Measurements from ENCODE around the gene ANKRD13C.

The ANKRD13C gene

GRCh38 chr1:70295749-70296148 lies 58.8 kb downstream of the ANKRD13C start:
- DNase-seq (ENCODE audit: low read depth in 2 of 2) = no peak

GRCh38 chr1:70293186-70293843 lies 61.2 kb downstream of the ANKRD13C start:
- no peak for DNase-seq (ENCODE audit: low read depth in 2 of 2)

- no peak for DNase-seq (ENCODE audit: low read depth in 2 of 2)
These were observed 64.3 kb downstream of the ANKRD13C start for GRCh38 chr1:70290218-70290617.

- no peak for DNase-seq (ENCODE audit: low read depth in 2 of 2)
These were observed 66.4 kb downstream of the ANKRD13C start for GRCh38 chr1:70288166-70288565.

GRCh38 chr1:70286453-70286852 lies 68.1 kb downstream of the ANKRD13C start:
- DNase-seq (ENCODE audit: low read depth in 2 of 2) = no peak

- no peak for DNase-seq (ENCODE audit: low read depth in 2 of 2)
These were observed 70.2 kb downstream of the ANKRD13C start for GRCh38 chr1:70284366-70284765.

- DNase-seq (ENCODE audit: low read depth in 2 of 2) = no peak
These were observed 75.8 kb downstream of the ANKRD13C start for GRCh38 chr1:70278710-70279109.

GRCh38 chr1:70277875-70278274 lies 76.6 kb downstream of the ANKRD13C start:
- DNase-seq (ENCODE audit: low read depth in 2 of 2) = no peak

GRCh38 chr1:70265946-70266345 lies 88.6 kb downstream of the ANKRD13C start:
- DNase-seq (ENCODE audit: low read depth in 2 of 2) = no peak

GRCh38 chr1:70264839-70265238 lies 89.7 kb downstream of the ANKRD13C start:
- DNase-seq (ENCODE audit: low read depth in 2 of 2) = no peak

- no peak for DNase-seq (ENCODE audit: low read depth in 2 of 2)
These were observed 97.9 kb downstream of the ANKRD13C start for GRCh38 chr1:70256664-70257063.

GRCh38 chr1:70248729-70249128 lies 105.8 kb downstream of the ANKRD13C start:
- no peak for DNase-seq (ENCODE audit: low read depth in 2 of 2)

- no peak for DNase-seq (ENCODE audit: low read depth in 2 of 2)
These were observed 106.8 kb downstream of the ANKRD13C start for GRCh38 chr1:70247768-70248167.

- DNase-seq (ENCODE audit: low read depth in 2 of 2) = no peak
These were observed 107.4 kb downstream of the ANKRD13C start for GRCh38 chr1:70247122-70247521.

GRCh38 chr1:70239940-70240339 lies 114.6 kb downstream of the ANKRD13C start:
- no peak for DNase-seq (ENCODE audit: low read depth in 2 of 2)

GRCh38 chr1:70234733-70235132 lies 119.8 kb downstream of the ANKRD13C start:
- DNase-seq (ENCODE audit: low read depth in 2 of 2) = no peak

- no peak for DNase-seq (ENCODE audit: low read depth in 2 of 2)
These were observed 123.0 kb downstream of the ANKRD13C start for GRCh38 chr1:70231475-70231874.

GRCh38 chr1:70228670-70229069 lies 125.9 kb downstream of the ANKRD13C start:
- DNase-seq (ENCODE audit: low read depth in 2 of 2) = no peak

GRCh38 chr1:70227439-70227838 lies 127.1 kb downstream of the ANKRD13C start:
- DNase-seq (ENCODE audit: low read depth in 2 of 2) = no peak

- DNase-seq (ENCODE audit: low read depth in 2 of 2) = no peak
These were observed 129.6 kb downstream of the ANKRD13C start for GRCh38 chr1:70224954-70225353.

- no peak for DNase-seq (ENCODE audit: low read depth in 2 of 2)
These were observed 131.7 kb downstream of the ANKRD13C start for GRCh38 chr1:70222716-70223235.

- peak; percentile 95 to 96 for DNase-seq (ENCODE audit: low read depth in 2 of 2)
These were observed 133.0 kb downstream of the ANKRD13C start, which contains the start of gene SRSF11 for GRCh38 chr1:70221238-70222121. Gene SRSF11, plus strand, starts transcription at chr1:70221380. Its CDS starts 257 bp downstream, at chr1:70221637.

All from stimulated activated CD4-positive, alpha-beta T cell treated with anti-CD3 and anti-CD28 coated beads, Interleukin-4, amount 100 ng/mL, for 48 hours (primary cell).